ENCODE measurements around the gene RFC2. TPM values are rescaled to one million over a fixed set of nuclear protein-coding genes. Genes with fewer than 3 reads are reported as not detected.
"Not testable (repeated sequence)": the region's sequence is repeated elsewhere in the genome, so short reads cannot be mapped to it uniquely, and the experiment has no call there.

The RFC2 gene
- total and polyA plus RNA-seq, 7 experiments from 2014 or later = 12.0 to 51.7 (median 19.3) TPM

GRCh38 chr7:74199551-74200355 is 54.4 kb downstream of the RFC2 start:
- intact Hi-C loops (cut with micrococcal nuclease) = no loop called here
- DNase-seq = no peak
- peaks cover 0 to 13% (median 5%) of the 10 kb centered on the region in 5 donors for H3K36me3 Mint-ChIP-seq
- peaks cover 7 to 28% (median 13%) of the 10 kb centered on the region in 7 donors for H3K4me1 Mint-ChIP-seq
- H3K4me3 Mint-ChIP-seq = no peak overlapping the region
- no peak for ATAC-seq
- H3K27ac ChIP-seq (ENCODE audit: low read depth, low read length) = no peak overlapping the region
- no peak overlapping the region for H3K4me3 ChIP-seq (ENCODE audit: low read length)
- H3K4me1 ChIP-seq (ENCODE audit: control insufficient read depth in 2 of 2, insufficient read depth in 2 of 2, low read length in 2 of 2) = peaks cover 0 to 6% of the 10 kb centered on the region in 2 donors
- peaks cover 0 to 3% (median 0%) of the 10 kb centered on the region in 11 donors for H3K9me3 Mint-ChIP-seq
- H3K27ac Mint-ChIP-seq = peak overlapping the region in 2 of 9 donors; percentile 41 to 47
- ChIA-PET CTCF (interaction anchor here (0.6 to 1.2 kb wide), 2 partner anchors 149 to 203 kb away, joined by 3 read pairs; no protein-coding TSS in a partner anchor), POLR2A (interaction anchor here (1.1 kb wide), 1 partner anchor 8 kb away, joined by 4 read pairs; no protein-coding TSS in a partner anchor)
- no peaks in the 10 kb centered on the region for H3K9me3 ChIP-seq (ENCODE audit: control insufficient read depth in 2 of 3, low read length in 3 of 3)
- H3K36me3 ChIP-seq (ENCODE audit: control insufficient read depth in 2 of 3, insufficient read depth in 3 of 3, low read length in 3 of 3) = peaks cover 2 to 21% (median 4%) of the 10 kb centered on the region in 3 experiments
- H3K27me3 ChIP-seq (ENCODE audit: control insufficient read depth in 2 of 2, insufficient read depth in 2 of 2, low read length in 2 of 2) = no peaks in the 10 kb centered on the region
- peaks cover 0 to 4% (median 0%) of the 10 kb centered on the region in 5 donors for H3K27me3 Mint-ChIP-seq

DNA sequence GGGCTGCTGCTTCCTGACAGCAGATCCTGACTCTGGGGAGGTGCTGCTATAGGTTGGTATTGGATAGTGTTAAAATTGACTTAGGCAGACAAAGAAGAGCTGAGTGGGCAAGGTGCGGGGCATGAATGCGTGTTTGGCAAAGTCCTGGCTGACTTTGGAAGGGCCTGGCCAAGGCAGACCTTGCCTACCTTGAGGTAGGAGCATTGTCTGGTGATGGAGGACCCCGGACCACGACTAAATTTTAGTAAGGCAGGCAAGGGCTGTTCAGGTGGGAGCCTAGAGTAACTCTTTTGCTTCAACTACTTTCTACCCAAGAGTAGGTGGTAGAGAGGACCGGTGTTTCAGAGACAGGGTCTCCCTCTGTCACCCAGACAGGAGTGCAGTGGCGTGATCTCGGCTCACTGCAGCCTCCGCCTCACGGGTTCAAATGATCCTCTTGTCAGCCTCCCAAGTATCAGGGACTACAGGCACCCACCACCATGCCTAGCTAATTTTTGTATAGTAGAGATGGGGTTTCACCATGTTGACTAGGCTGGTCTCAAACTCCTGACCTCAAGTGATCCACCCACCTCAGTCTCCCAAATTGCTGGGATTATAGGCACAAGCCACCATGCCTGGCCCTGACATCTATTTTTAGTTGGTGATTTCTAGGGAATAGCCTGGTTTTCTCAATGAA is 56.6 kb downstream of the RFC2 start:
- intact Hi-C loops (cut with micrococcal nuclease) = no loop called here
- Mint-ChIP-seq H3K4me1 (peaks cover 0 to 20% (median 6%) of the 10 kb centered on the region in 7 donors), H3K4me3 (no peak overlapping the region), H3K27ac (peak overlapping the region in 8 of 9 donors; percentile 14 to 85 (median 62)), H3K27me3 (no peaks in the 10 kb centered on the region), H3K36me3 (peaks cover 0 to 20% (median 6%) of the 10 kb centered on the region in 5 donors), H3K9me3 (peaks cover 0 to 3% (median 0%) of the 10 kb centered on the region in 11 donors)
- no peaks in the 10 kb centered on the region for H3K4me1 ChIP-seq (ENCODE audit: control insufficient read depth in 2 of 2, insufficient read depth in 2 of 2, low read length in 2 of 2)
- POLR2A ChIA-PET = interaction anchor here (0.6 to 1.6 kb wide), 2 partner anchors 22 to 1785 kb away, joined by 4 to 5 read pairs; no protein-coding TSS in a partner anchor
- DNase-seq (no peak), ATAC-seq (peak; percentile 7)
- H3K27me3 ChIP-seq (ENCODE audit: control insufficient read depth in 2 of 2, insufficient read depth in 2 of 2, low read length in 2 of 2) = no peaks in the 10 kb centered on the region
- no peak overlapping the region for H3K27ac ChIP-seq (ENCODE audit: low read depth, low read length)
- no peaks in the 10 kb centered on the region for H3K9me3 ChIP-seq (ENCODE audit: control insufficient read depth in 2 of 3, low read length in 3 of 3)
- peaks cover 12 to 42% (median 23%) of the 10 kb centered on the region in 3 experiments for H3K36me3 ChIP-seq (ENCODE audit: control insufficient read depth in 2 of 3, insufficient read depth in 3 of 3, low read length in 3 of 3)
- H3K4me3 ChIP-seq (ENCODE audit: low read length) = no peak overlapping the region
- CTCF ChIA-PET = interaction anchor here (0.9 to 1.2 kb wide), 2 partner anchors 9 to 203 kb away, joined by 3 read pairs; no protein-coding TSS in a partner anchor

DNA sequence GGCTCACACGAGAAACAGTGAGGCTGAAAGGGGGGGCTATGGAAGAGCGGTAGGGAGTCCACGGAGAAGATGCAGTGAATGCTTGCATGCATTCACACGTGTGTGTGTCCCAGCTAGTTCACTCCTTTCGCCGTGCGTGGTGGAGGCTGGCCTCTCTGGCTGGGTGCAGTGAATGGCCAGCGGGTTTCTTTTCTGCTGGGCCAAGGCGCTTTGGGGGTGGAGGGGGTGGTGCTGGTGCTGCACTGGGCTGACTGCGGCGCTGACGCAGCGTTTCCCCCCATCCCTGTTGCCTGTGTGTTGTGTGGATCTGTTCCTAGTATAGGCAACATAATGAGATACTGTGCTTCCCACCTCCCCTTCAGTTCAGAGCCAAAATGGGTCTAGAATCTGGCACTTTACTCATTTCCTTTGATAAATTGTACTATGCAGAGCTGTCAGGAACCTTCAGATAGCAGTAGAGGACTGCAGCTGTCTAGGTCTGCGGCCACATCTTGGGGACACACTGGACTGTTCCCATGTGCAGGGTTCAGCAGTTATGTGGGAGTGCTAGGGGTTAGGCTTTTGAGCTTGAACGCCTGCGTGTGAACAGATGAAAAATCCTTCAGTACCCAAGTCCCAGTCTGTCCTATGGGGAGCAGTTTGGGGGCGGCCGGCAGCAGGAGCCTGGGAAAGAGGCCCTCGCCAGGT is 58.1 kb downstream of the RFC2 start:
- H3K4me3 ChIP-seq (ENCODE audit: low read length); H3K9me3 ChIP-seq (ENCODE audit: control insufficient read depth in 2 of 3, low read length in 3 of 3); intact Hi-C loops (cut with micrococcal nuclease); H3K27me3 Mint-ChIP-seq; POLR2A ChIA-PET; H3K9me3 Mint-ChIP-seq; H3K27ac ChIP-seq (ENCODE audit: low read depth, low read length); H3K27me3 ChIP-seq (ENCODE audit: control insufficient read depth in 2 of 2, insufficient read depth in 2 of 2, low read length in 2 of 2); CTCF ChIA-PET; DNase-seq; H3K4me1 ChIP-seq (ENCODE audit: control insufficient read depth in 2 of 2, insufficient read depth in 2 of 2, low read length in 2 of 2); H3K4me3 Mint-ChIP-seq: not testable (repeated sequence)
- H3K27ac Mint-ChIP-seq = peak overlapping the region in 3 of 9 donors; percentile 43 to 69 (median 65)
- H3K4me1 Mint-ChIP-seq = peaks cover 0 to 18% (median 5%) of the 10 kb centered on the region in 7 donors
- peaks cover 17 to 56% (median 23%) of the 10 kb centered on the region in 3 experiments for H3K36me3 ChIP-seq (ENCODE audit: control insufficient read depth in 2 of 3, insufficient read depth in 3 of 3, low read length in 3 of 3)
- H3K36me3 Mint-ChIP-seq = peaks cover 0 to 21% (median 9%) of the 10 kb centered on the region in 5 donors
- peak; percentile 13 for ATAC-seq

DNA sequence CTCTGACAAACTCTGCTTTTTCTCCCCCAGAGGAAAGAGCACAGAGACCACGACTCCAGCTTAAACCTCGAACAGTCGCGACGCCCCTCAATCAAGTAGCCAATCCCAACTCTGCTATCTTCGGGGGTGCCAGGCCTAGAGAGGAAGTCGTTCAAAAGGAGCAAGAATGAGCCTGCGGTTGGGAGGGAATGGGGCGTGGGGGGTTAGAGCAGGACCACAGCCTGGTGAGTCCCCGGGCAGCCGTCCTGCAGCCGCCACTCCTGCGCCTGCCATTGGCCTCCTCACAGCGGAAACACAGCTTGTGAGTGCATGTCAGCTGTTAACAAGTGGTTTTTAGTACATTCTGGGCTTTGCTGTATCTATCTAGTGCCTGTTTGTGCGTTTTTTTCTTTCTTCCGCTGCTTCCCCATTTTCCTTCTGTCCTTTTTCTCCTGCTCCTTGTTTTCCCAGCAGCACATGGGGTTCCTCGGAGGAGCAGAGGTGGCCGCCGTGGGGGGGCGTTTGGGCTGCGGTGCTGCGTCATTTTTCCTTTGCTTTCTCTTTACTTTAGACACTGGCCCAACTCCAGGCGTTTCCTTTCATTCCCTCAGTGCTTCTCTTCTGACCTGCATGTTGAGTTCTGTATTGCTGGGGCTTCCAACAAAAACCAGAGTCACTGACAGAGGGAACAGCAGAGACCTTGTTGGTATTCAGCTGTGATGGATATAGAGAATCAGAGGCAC is 58.9 kb downstream of the RFC2 start:
- POLR2A ChIA-PET; DNase-seq; H3K27ac ChIP-seq (ENCODE audit: low read depth, low read length); intact Hi-C loops (cut with micrococcal nuclease); H3K27me3 ChIP-seq (ENCODE audit: control insufficient read depth in 2 of 2, insufficient read depth in 2 of 2, low read length in 2 of 2); H3K27me3 Mint-ChIP-seq; H3K9me3 Mint-ChIP-seq; H3K4me1 ChIP-seq (ENCODE audit: control insufficient read depth in 2 of 2, insufficient read depth in 2 of 2, low read length in 2 of 2); H3K4me3 ChIP-seq (ENCODE audit: low read length); H3K9me3 ChIP-seq (ENCODE audit: control insufficient read depth in 2 of 3, low read length in 3 of 3); CTCF ChIA-PET: not testable (repeated sequence)
- Mint-ChIP-seq H3K36me3 (peaks cover 0 to 22% (median 13%) of the 10 kb centered on the region in 5 donors), H3K4me1 (peaks cover 0 to 18% (median 5%) of the 10 kb centered on the region in 7 donors), H3K27ac (peak overlapping the region in 8 of 9 donors; percentile 10 to 88 (median 67)), H3K4me3 (peak overlapping the region in 2 of 10 donors; percentile 14 to 16)
- H3K36me3 ChIP-seq (ENCODE audit: control insufficient read depth in 2 of 3, insufficient read depth in 3 of 3, low read length in 3 of 3) = peaks cover 21 to 64% (median 23%) of the 10 kb centered on the region in 3 experiments
- peak; percentile 46 for ATAC-seq

DNA sequence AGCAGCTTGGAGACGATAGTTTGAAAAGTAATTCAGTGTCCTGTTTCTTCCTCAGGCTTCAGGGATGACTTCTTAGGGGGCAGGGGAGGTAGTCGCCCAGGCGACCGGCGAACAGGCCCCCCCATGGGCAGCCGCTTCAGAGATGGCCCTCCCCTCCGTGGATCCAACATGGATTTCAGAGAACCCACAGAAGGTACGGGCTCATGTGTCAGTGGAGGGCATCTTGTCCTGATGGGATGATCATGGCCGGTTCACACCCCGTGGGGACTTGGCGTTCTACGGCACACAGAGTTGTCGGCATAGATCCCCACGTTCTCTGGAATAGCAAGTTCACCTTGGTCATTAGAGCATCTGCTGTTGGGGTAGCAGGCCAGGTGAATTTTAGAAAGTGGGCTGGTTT is 59.5 kb downstream of the RFC2 start:
- no peak overlapping the region for H3K4me3 ChIP-seq (ENCODE audit: low read length)
- Mint-ChIP-seq H3K27ac (peak overlapping the region in 8 of 9 donors; percentile 10 to 88 (median 67)), H3K9me3 (peaks cover 0 to 3% (median 0%) of the 10 kb centered on the region in 11 donors), H3K4me1 (peaks cover 0 to 18% (median 5%) of the 10 kb centered on the region in 7 donors), H3K4me3 (no peak overlapping the region), H3K27me3 (no peaks in the 10 kb centered on the region), H3K36me3 (peaks cover 4 to 26% (median 19%) of the 10 kb centered on the region in 5 donors)
- no peaks in the 10 kb centered on the region for H3K27me3 ChIP-seq (ENCODE audit: control insufficient read depth in 2 of 2, insufficient read depth in 2 of 2, low read length in 2 of 2)
- no peaks in the 10 kb centered on the region for H3K4me1 ChIP-seq (ENCODE audit: control insufficient read depth in 2 of 2, insufficient read depth in 2 of 2, low read length in 2 of 2)
- H3K36me3 ChIP-seq (ENCODE audit: control insufficient read depth in 2 of 3, insufficient read depth in 3 of 3, low read length in 3 of 3) = peaks cover 27 to 71% (median 27%) of the 10 kb centered on the region in 3 experiments
- CTCF ChIA-PET = interaction anchor here (1.2 kb wide), 1 partner anchor 13 kb away, joined by 4 read pairs; no protein-coding TSS in a partner anchor
- DNase-seq (no peak), ATAC-seq (no peak)
- intact Hi-C loops (cut with micrococcal nuclease) = no loop called here
- POLR2A ChIA-PET = interaction anchor here (1.1 kb wide), 1 partner anchor 19 kb away, joined by 4 read pairs; no protein-coding TSS in a partner anchor
- no peaks in the 10 kb centered on the region for H3K9me3 ChIP-seq (ENCODE audit: control insufficient read depth in 2 of 3, low read length in 3 of 3)
- peak overlapping the region; percentile 30 for H3K27ac ChIP-seq (ENCODE audit: low read depth, low read length)
